HFFc6 (cell line): ENCODE data around the gene HSD3B7. TPM values are rescaled to one million over a fixed set of nuclear protein-coding genes. Genes with fewer than 3 reads are reported as not detected.

Experiments
- DNase-seq: peaks from one replicate; pipeline ENCODE4 v3.0.0-alpha.2; 2018
- H3K27ac Mint-ChIP-seq: 2 replicates; pipeline ENCODE4 v1.8.0; 2020; ENCODE audit warnings: mild to moderate bottlenecking, mixed read lengths
- H3K27me3 Mint-ChIP-seq: 2 replicates; pipeline ENCODE4 v1.8.0; 2021; ENCODE audit warnings: mild to moderate bottlenecking, moderate library complexity, mixed read lengths; ENCODE audit not compliant: insufficient read depth
- H3K36me3 Mint-ChIP-seq: 2 replicates; pipeline ENCODE4 v1.8.0; 2021; ENCODE audit warnings: low read depth, mixed read lengths
- H3K4me1 Mint-ChIP-seq: 2 replicates; pipeline ENCODE4 v1.8.0; 2020; ENCODE audit warnings: low read depth, mixed read lengths
- H3K4me3 Mint-ChIP-seq: 2 replicates; pipeline ENCODE4 v1.8.0; 2020; ENCODE audit warnings: mild to moderate bottlenecking, moderate library complexity, mixed read lengths
- H3K9me3 Mint-ChIP-seq: 2 replicates; pipeline ENCODE4 v1.8.0; 2020; ENCODE audit warnings: mild to moderate bottlenecking, mixed read lengths
- CTCF ChIP-seq: fragments of 200-600 bp; sonication (generic); IDR thresholded peaks from 2 replicates; pipeline ENCODE4 v1.5.0; 2021; ENCODE audit warnings: antibody characterized with exemption, mild to moderate bottlenecking
- total RNA-seq, 6 experiments: library from RNA; stranded (reverse); fragmentation: NEBNext Ultra II Directional; extraction: Animal tissue kit (Norgen Biotek cat#: 25700); gene quantifications; 2 replicates in 1 of 6; 3 replicates in 5 of 6; pipeline ENCODE4 v1.2.3, GENCODE V29; 2021

The HSD3B7 gene
- total RNA-seq, 6 experiments from 2014 or later = 15.1 to 24.6 (median 18.6) TPM

GRCh38 chr16:30966033-30966619 is 18.9 kb upstream of the HSD3B7 start:
- TF ChIP-seq CTCF = no peak
- Mint-ChIP-seq H3K27me3 (no peaks in the 10 kb centered on the region), H3K9me3 (no peaks in the 10 kb centered on the region), H3K4me3 (no peak overlapping the region), H3K27ac (no peak overlapping the region), H3K36me3 (peaks cover 47% of the 10 kb centered on the region), H3K4me1 (no peaks in the 10 kb centered on the region)
- no peak for DNase-seq

- H3K9me3 Mint-ChIP-seq = no peaks in the 10 kb centered on the region
Measured at GRCh38 chr16:30967795-30968194, 17.2 kb upstream of the HSD3B7 start.

GRCh38 chr16:30969246-30969842 is 15.7 kb upstream of the HSD3B7 start:
- Mint-ChIP-seq H3K4me3 (no peak overlapping the region), H3K9me3 (no peaks in the 10 kb centered on the region), H3K36me3 (peaks cover 58% of the 10 kb centered on the region), H3K27me3 (peaks cover 3% of the 10 kb centered on the region; the same call in 1 of the 2 replicates), H3K27ac (no peak overlapping the region; the same call in 1 of the 2 replicates), H3K4me1 (no peaks in the 10 kb centered on the region)
- no peak for TF ChIP-seq CTCF
- DNase-seq = no peak

More at GRCh38 chr16:30967795-30968194, 17.2 kb upstream of the HSD3B7 start:
- Mint-ChIP-seq H3K27me3 (no peaks in the 10 kb centered on the region), H3K4me3 (no peak overlapping the region), H3K27ac (no peak overlapping the region), H3K4me1 (no peaks in the 10 kb centered on the region), H3K36me3 (peaks cover 55% of the 10 kb centered on the region)
- TF ChIP-seq CTCF = no peak
- DNase-seq = no peak

- no peak for DNase-seq
- H3K27me3 Mint-ChIP-seq = peaks cover 3% of the 10 kb centered on the region; the same call in 1 of the 2 replicates
- no peak overlapping the region for H3K27ac Mint-ChIP-seq
- TF ChIP-seq CTCF = no peak
- no peak overlapping the region for H3K4me3 Mint-ChIP-seq
- H3K9me3 Mint-ChIP-seq = no peaks in the 10 kb centered on the region
- H3K4me1 Mint-ChIP-seq = no peaks in the 10 kb centered on the region
- H3K36me3 Mint-ChIP-seq = peaks cover 64% of the 10 kb centered on the region
Measured at GRCh38 chr16:30971298-30971697, 13.7 kb upstream of the HSD3B7 start.

- H3K27me3 Mint-ChIP-seq = peaks cover 8% of the 10 kb centered on the region; the same call in 1 of the 2 replicates
- peak; percentile 36 for DNase-seq
- H3K9me3 Mint-ChIP-seq = no peaks in the 10 kb centered on the region
- H3K4me1 Mint-ChIP-seq = no peaks in the 10 kb centered on the region
- peak; percentile 43 for TF ChIP-seq CTCF
- peaks cover 61% of the 10 kb centered on the region for H3K36me3 Mint-ChIP-seq
- no peak overlapping the region for H3K4me3 Mint-ChIP-seq
- no peak overlapping the region for H3K27ac Mint-ChIP-seq
Measured at GRCh38 chr16:30972872-30973271, 12.1 kb upstream of the HSD3B7 start.
